HG03103 (cell line): ENCODE measurements around the gene OR51B2.
A peak's percentile ranks its signal among the peaks of the same experiment; 100 is the strongest.

ENCODE experiments used
- ATAC-seq: cut with Tn5 transposase; IDR thresholded peaks from one replicate; pipeline ENCODE4 v1.9.1; 2021; ENCODE audit warnings: low read depth; ENCODE audit not compliant: unreplicated experiment

OR51B2 gene

GRCh38 chr11:5284637-5285036 is 39.5 kb downstream of the OR51B2 start:
- no peak for ATAC-seq

GRCh38 chr11:5283882-5284281 is 40.2 kb downstream of the OR51B2 start:
- ATAC-seq: no peak

DNA sequence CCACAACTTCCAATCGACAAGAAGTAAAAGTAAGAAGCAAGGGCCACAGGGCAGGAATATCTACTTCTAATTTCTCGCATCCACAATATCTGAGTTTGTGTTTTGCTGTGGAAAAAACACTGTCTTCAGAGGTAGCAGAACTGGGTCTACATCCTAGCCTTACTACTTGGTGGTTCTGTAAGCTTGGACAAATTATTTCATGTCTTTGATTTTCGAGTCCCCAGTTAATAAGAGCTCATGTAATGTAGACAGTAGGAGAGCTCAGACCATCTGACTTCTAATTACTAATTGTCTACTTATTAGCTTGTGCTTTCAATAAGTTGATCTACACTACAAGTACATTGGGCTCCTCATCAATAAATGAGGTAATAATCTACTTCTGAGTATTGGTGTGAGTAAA is 41.0 kb downstream of the OR51B2 start:
- no peak for ATAC-seq

DNA sequence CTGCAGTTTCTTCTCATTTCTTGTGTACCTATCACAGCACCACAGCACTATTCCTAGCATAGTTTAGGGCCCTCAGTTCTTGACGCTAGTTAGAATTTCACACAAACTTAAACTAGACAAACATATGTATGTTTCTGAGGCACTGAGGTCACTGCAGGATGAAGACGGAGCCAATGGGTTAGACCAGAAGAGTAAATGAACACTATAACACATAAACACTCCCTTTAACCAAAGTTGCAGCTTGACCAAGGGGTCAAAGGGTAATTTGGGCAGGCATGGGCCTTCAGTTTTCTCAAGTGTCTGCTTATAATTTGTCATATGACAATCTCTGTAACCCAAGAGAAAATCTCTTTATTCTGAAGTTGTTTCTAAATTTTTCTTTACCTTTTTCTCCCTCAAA is 41.5 kb downstream of the OR51B2 start:
- no peak for ATAC-seq

- ATAC-seq: no peak
Observed at GRCh38 chr11:5281596-5281995, 42.5 kb downstream of the OR51B2 start.

DNA sequence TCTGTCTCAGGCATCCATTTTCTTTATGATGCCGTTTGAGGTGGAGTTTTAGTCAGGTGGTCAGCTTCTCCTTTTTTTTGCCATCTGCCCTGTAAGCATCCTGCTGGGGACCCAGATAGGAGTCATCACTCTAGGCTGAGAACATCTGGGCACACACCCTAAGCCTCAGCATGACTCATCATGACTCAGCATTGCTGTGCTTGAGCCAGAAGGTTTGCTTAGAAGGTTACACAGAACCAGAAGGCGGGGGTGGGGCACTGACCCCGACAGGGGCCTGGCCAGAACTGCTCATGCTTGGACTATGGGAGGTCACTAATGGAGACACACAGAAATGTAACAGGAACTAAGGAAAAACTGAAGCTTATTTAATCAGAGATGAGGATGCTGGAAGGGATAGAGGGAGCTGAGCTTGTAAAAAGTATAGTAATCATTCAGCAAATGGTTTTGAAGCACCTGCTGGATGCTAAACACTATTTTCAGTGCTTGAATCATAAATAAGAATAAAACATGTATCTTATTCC is 43.5 kb downstream of the OR51B2 start:
- ATAC-seq: peak; percentile 85

DNA sequence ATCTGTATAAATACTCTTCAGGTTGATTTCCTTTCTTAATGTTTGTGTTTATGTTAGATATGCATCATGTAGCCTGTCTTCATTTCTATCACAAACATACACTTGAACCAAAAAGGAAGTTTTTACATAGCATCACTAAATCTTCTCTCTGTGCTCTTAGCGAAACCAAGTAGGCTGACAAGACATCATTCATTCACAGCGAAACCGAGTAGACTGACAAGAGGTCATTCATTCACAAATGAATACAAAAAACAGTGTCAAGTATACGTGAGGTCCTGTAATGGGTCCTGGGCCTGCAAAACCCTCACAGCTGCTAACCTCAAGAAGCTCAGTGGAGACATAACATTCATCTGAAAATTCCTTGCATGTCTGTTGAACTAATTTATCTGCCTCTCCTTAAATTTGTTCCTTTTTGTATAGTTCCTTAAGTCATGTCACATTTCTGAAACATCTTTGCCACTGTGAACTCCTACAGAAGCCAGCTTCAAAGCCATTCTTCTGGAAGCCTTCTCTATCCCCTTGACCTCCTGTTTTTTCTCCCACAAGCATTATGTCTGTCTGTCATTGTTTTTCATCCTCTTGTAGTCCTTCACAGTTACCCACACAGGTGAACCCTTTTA is 44.5 kb downstream of the OR51B2 start:
- ATAC-seq: no peak

DNA sequence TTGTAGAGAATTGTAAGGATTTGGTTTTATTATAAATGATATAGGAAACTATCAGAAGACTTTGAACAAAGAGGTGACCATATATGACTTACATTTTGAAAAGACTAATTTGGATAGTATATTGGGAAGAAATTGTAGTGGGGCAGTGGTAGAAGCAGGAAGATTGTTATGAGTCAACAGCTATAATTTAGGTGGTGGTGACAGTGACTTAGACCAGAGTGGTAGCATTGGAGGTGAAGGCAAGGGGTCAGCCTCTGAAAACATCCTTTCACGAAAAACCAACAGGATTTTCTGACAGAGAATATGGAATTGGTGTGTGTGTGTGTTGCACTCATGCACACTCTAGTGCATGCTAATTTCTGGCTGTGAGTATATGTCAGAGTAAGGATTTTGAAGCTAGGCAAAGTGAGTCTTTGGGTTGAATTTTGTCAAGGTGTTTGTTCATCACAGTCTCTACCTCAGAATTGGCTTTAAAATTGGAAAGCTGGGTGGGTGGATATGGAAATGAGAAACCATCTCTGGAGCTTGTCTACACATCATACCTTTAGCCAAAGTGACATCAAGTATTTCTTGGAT is 46.2 kb downstream of the OR51B2 start:
- peak; percentile 36 for ATAC-seq

DNA sequence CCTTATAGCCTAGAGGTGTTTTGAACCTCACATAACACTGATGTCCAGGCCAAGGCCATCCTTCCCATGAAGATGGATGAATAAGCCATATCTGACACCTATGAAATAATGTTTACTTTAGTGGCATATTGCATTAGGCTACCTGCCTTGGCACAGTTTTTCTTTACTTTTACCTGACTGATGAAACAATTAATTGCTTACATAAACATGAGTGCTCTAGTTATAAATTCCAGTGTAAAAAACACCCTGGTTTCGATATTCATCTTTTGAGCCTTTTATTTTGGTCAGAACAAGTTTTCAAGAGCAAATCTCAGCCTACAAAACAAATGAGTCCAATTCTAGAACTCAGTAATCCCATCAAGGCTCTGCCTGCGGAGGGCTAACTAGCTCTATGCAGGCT is 47.4 kb downstream of the OR51B2 start:
- no peak for ATAC-seq

DNA sequence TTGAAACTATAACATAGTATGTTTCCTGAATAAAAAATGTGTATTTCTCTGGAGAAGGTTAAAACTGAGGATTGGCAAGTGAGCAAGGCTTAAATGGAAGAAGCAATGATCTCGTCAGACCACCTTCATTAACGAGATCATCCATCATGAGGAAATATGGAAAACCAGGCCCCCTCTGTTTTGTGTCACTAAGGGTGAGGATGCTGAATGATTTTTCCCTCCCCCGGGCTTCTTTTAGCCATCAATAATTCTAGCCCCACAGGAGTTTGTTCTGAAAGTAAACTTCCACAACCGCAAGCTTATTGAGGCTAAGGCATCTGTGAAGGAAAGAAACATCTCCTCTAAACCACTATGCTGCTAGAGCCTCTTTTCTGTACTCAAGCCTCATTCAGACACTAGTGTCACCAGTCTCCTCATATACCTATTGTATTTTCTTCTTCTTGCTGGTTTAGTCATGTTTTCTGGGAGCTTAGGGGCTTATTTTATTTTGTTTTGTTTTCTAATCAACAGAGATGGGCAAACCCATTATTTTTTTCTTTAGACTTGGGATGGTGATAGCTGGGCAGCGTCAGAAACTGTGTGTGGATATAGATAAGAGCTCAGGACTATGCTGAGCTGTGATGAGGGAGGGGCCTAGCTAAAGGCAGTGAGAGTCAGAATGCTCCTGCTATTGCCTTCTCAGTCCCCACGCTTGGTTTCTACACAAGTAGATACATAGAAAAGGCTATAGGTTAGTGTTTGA is 48.6 kb downstream of the OR51B2 start:
- no peak for ATAC-seq

DNA sequence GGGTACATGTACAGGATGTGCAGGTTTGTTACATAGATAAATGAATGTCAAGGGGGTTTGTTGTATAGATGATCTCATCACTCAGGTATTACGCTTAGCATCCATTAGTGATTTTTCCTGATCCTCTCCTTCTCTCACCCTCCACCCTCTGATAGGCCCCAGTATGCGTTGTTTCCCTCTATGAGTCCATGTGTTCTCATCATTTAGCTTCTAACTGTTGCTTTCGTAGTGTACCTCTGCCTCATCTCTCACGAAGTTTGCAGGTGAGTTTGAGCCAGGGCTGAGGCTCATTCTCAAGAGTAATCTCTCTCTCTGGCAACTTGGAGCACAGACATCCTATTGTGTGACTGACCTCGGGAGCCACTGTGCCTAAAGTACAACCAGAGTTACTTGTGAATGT is 49.7 kb downstream of the OR51B2 start:
- no peak for ATAC-seq
